Epithelial cell of proximal tubule (primary cell): ENCODE measurements around the gene CLEC16A. TPM values are rescaled to one million over a fixed set of nuclear protein-coding genes. Genes with fewer than 3 reads are reported as not detected.

Experiments used
- DNase-seq: peaks from one replicate; pipeline ENCODE4 v3.0.0-alpha.2; 2011; ENCODE audit warnings: low read depth
- H3K4me3 ChIP-seq: 2 replicates; pipeline ENCODE4 v1.5.1; 2011; ENCODE audit warnings: low read depth, mild to moderate bottlenecking, low read length
- CTCF ChIP-seq: conservative IDR thresholded peaks from 2 replicates; pipeline ENCODE4 v1.5.1; 2012; ENCODE audit warnings: low read depth, mild to moderate bottlenecking, low read length
- total RNA-seq: library from RNA; depleted of rRNA; stranded (reverse); fragments of >200 nt; gene quantifications from 2 replicates; pipeline ENCODE4 v1.2.3, GENCODE V29; 2015

Gene CLEC16A
- total RNA-seq, 1 donor from 2014 or later, result 15.6 TPM

GRCh38 chr16:10950393-10950792 is 6.0 kb downstream of the CLEC16A start:
- TF ChIP-seq CTCF, result no peak
- no peak overlapping the region for H3K4me3 ChIP-seq
- no peak for DNase-seq

- no peak overlapping the region for H3K4me3 ChIP-seq
- no peak for DNase-seq
- TF ChIP-seq CTCF, result no peak
These were observed 6.7 kb downstream of the CLEC16A start for GRCh38 chr16:10951026-10951425.

- TF ChIP-seq CTCF, result no peak
- no peak for DNase-seq
- H3K4me3 ChIP-seq, result no peak overlapping the region
These were observed 10.5 kb downstream of the CLEC16A start for GRCh38 chr16:10954903-10955302.

GRCh38 chr16:10957771-10958482 is 13.6 kb downstream of the CLEC16A start:
- DNase-seq, result no peak
- TF ChIP-seq CTCF, result no peak
- no peak overlapping the region for H3K4me3 ChIP-seq

- H3K4me3 ChIP-seq, result no peak overlapping the region
- TF ChIP-seq CTCF, result no peak
- DNase-seq, result no peak
These were observed 14.8 kb downstream of the CLEC16A start for GRCh38 chr16:10959161-10959560.

- no peak overlapping the region for H3K4me3 ChIP-seq
- TF ChIP-seq CTCF, result no peak
- no peak for DNase-seq
These were observed 16.9 kb downstream of the CLEC16A start for GRCh38 chr16:10961231-10961630.
